ENCODE results near the gene PARP14. TPM values are rescaled to one million over a fixed set of nuclear protein-coding genes. Genes with fewer than 3 reads are reported as not detected.

The PARP14 gene
- total RNA-seq, 1 donor from 2014 or later, result 11.7 TPM

- H3K36me3 ChIP-seq, result peaks cover 75% of the 10 kb centered on the region
- intact Hi-C loops (cut with micrococcal nuclease), result no loop called here
- DNase-seq, result no peak
- peaks cover 3% of the 10 kb centered on the region for H3K4me1 ChIP-seq
- H3K27me3 ChIP-seq (ENCODE audit: low read depth), result no peaks in the 10 kb centered on the region
- no peaks in the 10 kb centered on the region for H3K9me3 ChIP-seq (replicated peaks)
- no peak for TF ChIP-seq CTCF (IDR thresholded peaks at IDR 0.05; ENCODE audit: borderline replicate concordance)
- no peak overlapping the region for H3K4me3 ChIP-seq
- peak overlapping the region; percentile 5 for H3K27ac ChIP-seq (replicated peaks)
Measured at GRCh38 chr3:122714273-122714672, 33.6 kb downstream of the PARP14 start.

GRCh38 chr3:122716667-122717066, 36.0 kb downstream of the PARP14 start:
- no peak overlapping the region for H3K4me3 ChIP-seq
- TF ChIP-seq CTCF (IDR thresholded peaks at IDR 0.05; ENCODE audit: borderline replicate concordance), result no peak
- DNase-seq, result no peak
- no peaks in the 10 kb centered on the region for H3K9me3 ChIP-seq (replicated peaks)
- peaks cover 2% of the 10 kb centered on the region for H3K4me1 ChIP-seq
- no peak overlapping the region for H3K27ac ChIP-seq (replicated peaks)
- no peaks in the 10 kb centered on the region for H3K27me3 ChIP-seq (ENCODE audit: low read depth)
- H3K36me3 ChIP-seq, result peaks cover 91% of the 10 kb centered on the region
- intact Hi-C loops (cut with micrococcal nuclease), result no loop called here

- Histone ChIP-seq H3K36me3 (peaks cover 74% of the 10 kb centered on the region), H3K27me3 (ENCODE audit: low read depth) (no peaks in the 10 kb centered on the region), H3K4me3 (no peak overlapping the region), H3K9me3 (replicated peaks) (no peaks in the 10 kb centered on the region), H3K4me1 (no peaks in the 10 kb centered on the region), H3K27ac (replicated peaks) (no peak overlapping the region)
- intact Hi-C loops (cut with micrococcal nuclease), result no loop called here
- DNase-seq, result no peak
- no peak for TF ChIP-seq CTCF (IDR thresholded peaks at IDR 0.05; ENCODE audit: borderline replicate concordance)
Measured at GRCh38 chr3:122719273-122719921, 38.8 kb downstream of the PARP14 start.

- Histone ChIP-seq H3K4me3 (no peak overlapping the region), H3K27ac (replicated peaks) (no peak overlapping the region), H3K27me3 (ENCODE audit: low read depth) (no peaks in the 10 kb centered on the region), H3K36me3 (peaks cover 28% of the 10 kb centered on the region), H3K4me1 (no peaks in the 10 kb centered on the region), H3K9me3 (replicated peaks) (no peaks in the 10 kb centered on the region)
- DNase-seq, result no peak
- intact Hi-C loops (cut with micrococcal nuclease), result no loop called here
- TF ChIP-seq CTCF (IDR thresholded peaks at IDR 0.05; ENCODE audit: borderline replicate concordance), result no peak
Measured at GRCh38 chr3:122725106-122725505, 44.5 kb downstream of the PARP14 start.

GRCh38 chr3:122727294-122727693, 46.7 kb downstream of the PARP14 start:
- intact Hi-C loops (cut with micrococcal nuclease), result no loop called here
- TF ChIP-seq CTCF (IDR thresholded peaks at IDR 0.05; ENCODE audit: borderline replicate concordance), result no peak
- no peaks in the 10 kb centered on the region for H3K9me3 ChIP-seq (replicated peaks)
- H3K4me3 ChIP-seq, result no peak overlapping the region
- no peak for DNase-seq
- no peaks in the 10 kb centered on the region for H3K4me1 ChIP-seq
- H3K27ac ChIP-seq (replicated peaks), result no peak overlapping the region
- peaks cover 13% of the 10 kb centered on the region for H3K36me3 ChIP-seq
- H3K27me3 ChIP-seq (ENCODE audit: low read depth), result no peaks in the 10 kb centered on the region
